Heart left ventricle (tissue), 13 donors: Measurements from ENCODE around the gene PYHIN1.

Experiments
- POLR2A ChIP-seq, 2 donors: fragments of 450-650 bp; IDR thresholded peaks; one replicate each; pipeline ENCODE4 v1.6.1; 2017; ENCODE audit warnings: antibody characterized with exemption in 2 of 2, mild to moderate bottlenecking in 2 of 2, moderate library complexity in 2 of 2
- TF ChIP-seq, protein P1 (sequence below), 12 donors: fragments of 200-600 bp; sonication (generic) in 4 of 12; IDR thresholded peaks; one replicate each; pipeline versions ENCODE4 v1.5.0 to v1.8.0; 2018 to 2022; ENCODE audit warnings: antibody characterized with exemption in 12 of 12, mild to moderate bottlenecking in 5 of 12
- donor health status: ischemic (EF 13 %, LVEDD 7.1; RV severe dilation, severe dysfunction).
- donor health status: DM: no; HTN: yes; CAD: no.
- donor health status: DM: no; HTN: no; CAD: no.
- donor health status: ischemic (EF 25% LVEDD 6.9; RV normal size, moderate dysfunction).
- donor health status: ischemic (EF 25% LVEDD 5.7; RV mildly dilated, moderate dysfunction).
- donor health status: ischemic (EF 35%, LVEDD 5.7; RV mildly dilated, moderate dysfunction).
- donor health status: nonischemic (EF 11% LVEDD 7.7; RV severe dilation, severe dysfunction).
- donor health status: DM: yes; HTN: yes; CAD: no.
- donor health status: PGD.
- donor health status: ischemic (EF 29% LVEDD 5.4; RV normal size, mild dysfunction).
- donor health status: nonischemic (EF 23%, LVEDD 6.1; RV moderate dilation, normal function).

GRCh38 chr1:158916085-158916484 is 15.3 kb upstream of the PYHIN1 start:
- no peak for TF ChIP-seq POLR2A (IDR thresholded peaks at IDR 0.05)
- TF ChIP-seq, protein P1, sequence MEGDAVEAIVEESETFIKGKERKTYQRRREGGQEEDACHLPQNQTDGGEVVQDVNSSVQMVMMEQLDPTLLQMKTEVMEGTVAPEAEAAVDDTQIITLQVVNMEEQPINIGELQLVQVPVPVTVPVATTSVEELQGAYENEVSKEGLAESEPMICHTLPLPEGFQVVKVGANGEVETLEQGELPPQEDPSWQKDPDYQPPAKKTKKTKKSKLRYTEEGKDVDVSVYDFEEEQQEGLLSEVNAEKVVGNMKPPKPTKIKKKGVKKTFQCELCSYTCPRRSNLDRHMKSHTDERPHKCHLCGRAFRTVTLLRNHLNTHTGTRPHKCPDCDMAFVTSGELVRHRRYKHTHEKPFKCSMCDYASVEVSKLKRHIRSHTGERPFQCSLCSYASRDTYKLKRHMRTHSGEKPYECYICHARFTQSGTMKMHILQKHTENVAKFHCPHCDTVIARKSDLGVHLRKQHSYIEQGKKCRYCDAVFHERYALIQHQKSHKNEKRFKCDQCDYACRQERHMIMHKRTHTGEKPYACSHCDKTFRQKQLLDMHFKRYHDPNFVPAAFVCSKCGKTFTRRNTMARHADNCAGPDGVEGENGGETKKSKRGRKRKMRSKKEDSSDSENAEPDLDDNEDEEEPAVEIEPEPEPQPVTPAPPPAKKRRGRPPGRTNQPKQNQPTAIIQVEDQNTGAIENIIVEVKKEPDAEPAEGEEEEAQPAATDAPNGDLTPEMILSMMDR (IDR thresholded peaks at IDR 0.05), result no peak
